ENCODE measurements around the gene ATP8B3.

Gene ATP8B3

DNA sequence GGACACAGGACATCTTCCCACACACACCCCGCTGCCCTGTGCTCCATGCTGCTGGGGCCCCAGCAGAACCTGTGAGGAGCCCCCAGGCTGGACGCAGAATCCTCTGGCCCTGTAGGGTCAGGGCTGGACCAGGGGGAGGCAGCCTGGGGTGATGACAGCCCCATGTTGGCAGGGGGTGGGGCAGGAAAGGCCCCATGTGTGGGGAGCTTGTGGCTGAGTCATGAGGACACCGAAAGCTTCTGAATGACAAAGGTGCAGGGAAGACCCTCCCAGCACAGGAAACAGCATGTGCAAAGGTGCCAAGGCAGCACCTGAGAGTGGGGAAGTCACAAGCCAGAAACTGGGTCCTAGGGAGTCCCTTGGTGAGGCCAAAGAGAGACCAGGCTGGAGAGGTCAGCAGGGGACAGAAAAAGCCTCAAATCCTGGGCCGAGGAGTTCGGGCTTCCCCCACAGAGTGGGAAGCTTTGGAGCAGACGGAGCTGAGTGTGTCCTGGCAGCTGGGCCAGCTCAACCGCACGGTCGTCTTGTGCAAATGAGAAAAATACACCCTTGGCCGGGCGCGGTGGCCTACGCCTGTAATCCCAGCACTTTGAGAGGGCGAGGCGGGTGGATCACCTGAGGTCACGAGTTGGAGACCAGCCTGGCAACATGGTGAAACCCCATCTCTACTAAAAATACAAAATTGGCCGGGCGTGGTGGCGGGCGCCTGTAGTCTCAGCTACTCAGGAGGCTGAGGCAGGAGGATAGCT is 17.5 kb downstream of the ATP8B3 start:
- DNase-seq, result no peak

DNA sequence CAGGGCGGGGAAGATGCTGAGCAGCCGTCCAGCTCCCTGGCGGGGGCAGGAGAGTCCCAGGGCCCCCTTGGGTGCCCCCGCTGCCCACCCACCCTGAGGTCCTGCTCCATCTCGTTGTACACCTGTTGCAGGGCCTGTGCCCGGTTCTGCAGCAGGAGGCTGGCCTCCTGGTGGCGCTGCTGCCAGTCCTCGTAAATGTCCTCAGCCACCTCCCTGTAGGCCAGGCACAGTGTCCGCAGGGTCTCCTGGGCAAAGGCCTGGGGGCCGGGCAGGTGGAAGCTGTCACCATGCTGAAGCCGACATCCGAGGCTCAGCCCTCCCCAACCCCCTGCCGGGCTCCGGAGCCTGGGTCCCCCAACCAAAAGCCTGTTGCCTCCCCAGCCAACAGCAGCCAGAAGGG is 20.2 kb downstream of the ATP8B3 start:
- DNase-seq, result no peak

DNA sequence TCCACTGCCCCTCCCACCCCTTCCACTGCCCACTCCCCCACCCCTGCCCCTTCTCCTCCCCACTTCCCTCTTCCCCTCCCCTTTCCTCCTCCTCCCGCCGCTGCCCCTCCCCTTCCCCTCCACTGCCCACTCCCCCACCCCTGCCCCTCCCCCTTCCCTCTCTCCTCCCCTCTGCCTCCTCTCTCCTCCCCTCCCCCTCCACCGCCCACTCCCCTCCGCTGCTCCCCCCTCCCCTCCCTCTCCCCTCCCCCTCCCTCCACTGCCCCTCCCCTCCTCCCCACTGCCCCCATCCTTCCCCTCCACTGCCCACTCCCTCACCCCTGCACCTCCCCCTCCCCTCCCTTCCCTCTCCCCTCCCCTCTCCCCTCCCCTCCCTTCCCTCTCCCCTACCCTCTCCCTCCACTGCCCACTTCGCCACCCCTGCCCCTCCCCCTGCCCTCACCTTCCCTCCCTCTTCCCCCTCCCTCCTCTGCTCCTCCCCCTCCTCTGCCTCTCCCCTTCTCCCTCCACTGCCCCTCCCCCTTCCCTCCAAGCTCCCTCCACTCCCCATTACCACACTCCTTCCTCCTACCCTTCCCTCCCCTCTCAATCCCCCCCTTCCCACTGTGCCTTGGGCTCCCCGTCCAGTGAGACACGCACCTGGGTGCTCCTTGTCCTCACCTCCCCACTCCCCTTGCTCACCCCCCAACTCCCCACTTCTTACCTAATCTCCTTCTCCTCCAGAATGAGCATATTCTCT is 21.9 kb downstream of the ATP8B3 start:
- no peak for DNase-seq

DNA sequence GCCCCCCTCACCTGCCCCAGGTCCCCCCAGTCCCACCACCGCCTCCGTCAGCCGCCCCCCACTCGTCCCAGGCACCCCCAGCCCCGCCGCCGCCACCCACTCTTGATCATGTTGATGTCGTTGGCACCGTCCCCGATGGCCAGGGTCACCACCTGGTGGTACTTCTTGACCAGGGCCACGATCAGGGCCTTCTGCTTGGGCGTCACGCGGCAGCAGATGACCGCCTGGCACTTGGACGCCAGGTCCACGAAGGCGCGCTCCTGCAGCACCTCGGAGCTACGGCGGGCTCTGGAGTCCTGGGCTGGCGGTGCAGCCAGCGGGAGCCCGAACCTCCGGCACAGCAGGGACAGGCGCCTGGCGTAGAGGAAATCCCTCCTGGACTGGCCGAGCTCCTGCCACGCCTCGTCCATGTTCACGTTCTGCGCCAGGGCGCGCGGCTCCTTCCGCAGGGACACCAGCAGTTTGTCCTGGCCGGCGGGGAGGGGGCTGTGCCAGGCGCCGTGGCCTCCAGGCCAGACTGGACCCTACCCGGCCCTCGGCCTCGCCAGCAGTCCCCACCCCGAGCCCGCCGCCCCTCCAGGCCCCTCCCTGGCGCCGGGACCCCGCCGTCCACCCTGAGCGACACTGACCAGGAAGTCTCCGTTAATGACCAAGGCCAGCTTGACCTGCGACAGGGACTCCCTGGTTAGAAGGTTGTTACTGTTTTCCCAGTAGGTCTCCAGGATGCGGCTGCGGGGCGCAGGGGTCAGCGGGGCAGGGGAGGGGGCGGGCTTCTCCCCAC is 22.6 kb downstream of the ATP8B3 start:
- no peak for DNase-seq

DNA sequence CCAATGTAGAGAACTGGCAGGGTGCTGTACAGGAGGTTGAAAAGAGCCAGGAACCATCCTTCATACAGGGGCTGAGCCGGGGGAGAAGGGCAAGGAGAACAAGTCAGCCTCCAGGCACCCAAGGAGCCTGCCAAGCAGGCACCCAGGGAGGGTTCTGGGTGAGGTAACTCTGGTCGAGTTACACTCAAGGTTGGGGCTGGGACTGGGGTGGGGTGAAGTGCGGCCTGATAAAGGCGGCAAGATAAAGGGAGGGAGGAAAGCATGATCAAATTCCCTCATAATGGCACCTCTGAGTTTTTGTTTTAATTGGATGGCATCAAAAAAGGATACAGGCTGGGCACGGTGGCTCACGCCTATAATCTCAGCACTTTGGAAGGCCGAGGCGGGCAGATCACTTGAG is 25.0 kb downstream of the ATP8B3 start:
- no peak for DNase-seq

DNA sequence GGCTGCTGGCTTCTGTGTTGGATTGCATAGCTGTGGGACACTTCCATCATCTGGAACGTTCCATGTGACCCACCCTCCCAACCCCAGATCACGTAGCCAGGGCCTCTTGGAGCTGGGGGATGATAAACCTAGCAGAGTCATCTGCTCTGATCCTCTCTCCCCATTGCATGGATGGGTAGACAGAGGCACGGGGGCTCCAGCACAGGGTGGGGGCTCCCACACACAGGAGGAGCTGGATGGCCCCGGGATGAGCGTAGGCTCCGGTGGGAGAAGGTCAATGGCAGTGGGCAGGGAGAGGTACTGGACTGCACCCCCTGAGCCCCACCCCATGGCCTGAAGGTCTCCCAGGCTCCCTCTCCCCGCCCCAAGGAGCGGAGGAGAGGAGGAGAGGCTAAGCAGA is 25.4 kb downstream of the ATP8B3 start:
- no peak for DNase-seq

DNA sequence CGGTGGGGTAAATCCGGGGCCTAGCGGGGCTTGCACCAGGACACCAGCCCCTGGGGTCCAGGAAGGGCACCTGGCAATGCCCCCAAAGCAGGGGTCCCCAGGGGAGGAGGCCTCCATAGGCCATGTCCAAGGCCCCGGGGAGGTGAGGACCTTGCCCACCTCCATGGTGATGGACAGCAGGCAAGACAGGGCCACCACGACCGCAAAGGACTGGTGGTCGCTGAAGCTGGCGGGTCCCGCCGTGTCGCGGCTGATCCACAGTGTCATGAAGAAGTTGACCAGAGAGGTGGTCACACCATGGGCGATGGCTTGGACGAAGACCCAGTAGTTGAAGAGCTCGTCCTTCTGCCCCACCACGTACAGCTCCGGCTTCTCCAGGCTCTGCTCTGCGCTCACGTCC is 26.8 kb downstream of the ATP8B3 start:
- no peak for DNase-seq

DNA sequence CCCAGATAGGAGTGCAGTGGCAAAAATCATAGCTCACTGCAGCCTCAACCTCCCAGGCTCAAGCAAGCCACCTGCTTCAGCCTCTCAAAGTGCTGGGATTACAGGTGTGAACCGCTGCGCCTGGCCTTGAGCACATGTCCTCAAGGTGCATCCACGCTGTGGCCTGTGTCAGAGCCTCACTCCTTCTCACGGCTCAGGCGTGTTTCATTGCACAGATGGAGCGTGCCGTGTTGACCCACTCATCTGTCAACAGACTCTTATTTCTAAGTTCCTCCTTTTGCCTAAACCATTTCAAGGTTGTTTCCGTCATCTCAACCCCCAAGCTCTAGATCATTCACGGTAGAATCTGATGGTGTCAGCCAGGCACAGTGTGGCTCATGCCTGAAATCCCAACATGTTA is 28.2 kb downstream of the ATP8B3 start:
- peak in 1 of 2 donors; percentile 15 for DNase-seq

DNA sequence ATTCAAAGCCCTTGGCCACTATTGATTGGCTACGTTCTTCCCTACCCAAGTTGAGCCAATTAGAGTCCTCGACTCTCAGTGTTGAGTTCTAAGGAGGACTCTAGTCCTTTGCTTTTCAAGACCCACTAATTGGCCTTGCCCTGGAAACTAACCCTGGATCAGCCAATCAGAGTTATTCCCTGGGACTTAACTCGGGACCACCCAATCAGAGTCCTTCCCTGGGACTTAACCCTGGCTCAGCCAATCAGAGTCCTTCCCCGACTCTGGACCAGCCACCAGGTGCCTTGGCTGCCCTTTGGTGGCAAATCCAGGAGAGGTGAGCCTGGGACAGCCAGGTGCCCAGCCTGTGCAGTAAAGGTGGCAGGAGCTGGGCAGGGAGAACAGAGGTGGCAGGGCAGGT is 28.7 kb downstream of the ATP8B3 start:
- no peak for DNase-seq

DNA sequence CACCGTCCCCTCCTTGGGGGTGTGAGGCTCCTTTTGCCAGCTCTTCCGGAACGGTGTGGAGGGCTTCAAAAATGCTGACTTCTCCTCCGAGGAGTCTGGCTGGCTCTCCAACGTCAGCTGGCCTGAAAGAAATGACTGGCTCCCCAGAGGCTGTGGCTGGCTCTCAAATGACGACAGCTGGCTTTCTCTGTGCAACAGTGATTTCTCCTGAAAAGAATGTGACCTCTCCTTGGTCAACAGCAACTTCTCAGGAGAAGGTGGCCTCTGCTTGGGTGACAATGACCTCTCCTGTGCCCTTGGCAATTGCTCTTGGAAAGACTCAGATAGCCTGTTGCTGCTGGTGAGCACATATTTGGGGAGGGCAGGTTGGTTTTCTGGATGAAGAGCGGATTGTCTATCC is 29.6 kb downstream of the ATP8B3 start:
- DNase-seq, result no peak

DNA sequence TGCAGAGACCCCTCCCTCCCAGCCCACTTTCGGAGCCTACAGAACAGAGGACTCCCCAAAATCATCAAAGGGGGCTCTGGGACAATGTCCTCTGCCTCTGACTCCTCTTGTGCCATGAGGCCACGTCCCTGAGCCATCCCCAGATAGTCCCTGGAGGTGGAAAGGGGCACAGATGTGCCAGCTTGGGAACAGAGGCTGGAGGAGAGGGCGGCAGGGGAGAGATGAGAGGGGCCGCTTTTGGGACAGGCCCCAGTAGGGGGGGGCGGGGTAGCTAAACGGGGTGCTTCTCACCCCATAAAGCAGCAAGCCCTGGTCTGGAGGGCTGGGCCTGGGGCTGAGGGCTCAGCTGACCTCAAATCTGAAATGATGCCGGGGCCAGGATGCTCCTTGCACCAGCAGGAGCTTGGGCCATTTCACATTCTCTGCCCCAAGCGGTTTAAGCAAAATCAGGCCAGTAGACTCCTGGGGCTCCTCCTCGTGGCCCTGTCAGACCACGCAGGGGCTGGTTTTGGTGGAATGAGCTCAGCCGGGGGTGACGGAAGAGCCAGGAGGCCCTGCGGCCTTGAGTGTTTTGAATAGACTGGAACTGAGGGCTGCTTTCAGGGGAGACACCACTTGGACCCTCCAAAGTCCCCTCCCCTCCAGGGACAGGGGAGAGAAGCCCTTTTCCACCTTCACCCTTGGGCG is 31.7 kb downstream of the ATP8B3 start:
- DNase-seq, result peak in 1 of 2 donors; percentile 11

DNA sequence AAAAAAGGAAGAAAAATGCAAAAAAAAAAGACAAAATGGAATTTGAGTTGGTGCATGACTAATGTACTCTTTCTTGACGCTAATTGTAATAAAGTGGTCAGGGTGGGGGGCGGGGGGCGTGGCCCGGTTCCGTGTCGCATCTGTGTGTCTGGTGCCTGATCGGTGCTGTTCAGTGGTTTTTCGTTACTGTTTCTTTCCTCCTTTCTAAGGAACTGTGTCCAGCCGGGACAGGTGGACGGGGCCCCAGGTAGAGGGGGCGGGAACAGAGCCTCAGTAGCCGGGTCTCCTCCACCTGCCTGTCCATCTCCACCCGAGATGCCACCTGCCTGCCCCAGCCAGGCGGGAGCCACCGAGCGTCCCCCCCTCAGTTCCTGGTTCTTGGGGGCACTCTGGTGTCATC is 32.5 kb downstream of the ATP8B3 start:
- no peak for DNase-seq

DNA sequence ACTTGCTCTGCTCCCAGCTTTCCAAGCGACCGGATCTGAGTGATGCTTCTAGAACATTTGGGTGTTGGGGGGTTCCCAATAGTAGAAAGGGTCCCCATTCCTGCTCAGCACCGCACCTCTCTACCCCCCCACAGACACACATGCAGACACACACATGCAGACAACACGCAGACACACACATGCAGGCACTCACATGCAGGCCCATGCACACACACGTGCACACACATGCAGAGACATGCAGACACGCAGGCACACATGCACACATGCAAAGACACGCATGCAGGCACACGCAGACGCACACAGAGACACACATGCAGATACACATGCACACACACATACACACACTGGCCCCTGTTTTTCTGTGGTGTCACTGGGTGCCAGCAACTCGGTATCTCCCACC is 34.9 kb downstream of the ATP8B3 start:
- DNase-seq, result no peak

DNA sequence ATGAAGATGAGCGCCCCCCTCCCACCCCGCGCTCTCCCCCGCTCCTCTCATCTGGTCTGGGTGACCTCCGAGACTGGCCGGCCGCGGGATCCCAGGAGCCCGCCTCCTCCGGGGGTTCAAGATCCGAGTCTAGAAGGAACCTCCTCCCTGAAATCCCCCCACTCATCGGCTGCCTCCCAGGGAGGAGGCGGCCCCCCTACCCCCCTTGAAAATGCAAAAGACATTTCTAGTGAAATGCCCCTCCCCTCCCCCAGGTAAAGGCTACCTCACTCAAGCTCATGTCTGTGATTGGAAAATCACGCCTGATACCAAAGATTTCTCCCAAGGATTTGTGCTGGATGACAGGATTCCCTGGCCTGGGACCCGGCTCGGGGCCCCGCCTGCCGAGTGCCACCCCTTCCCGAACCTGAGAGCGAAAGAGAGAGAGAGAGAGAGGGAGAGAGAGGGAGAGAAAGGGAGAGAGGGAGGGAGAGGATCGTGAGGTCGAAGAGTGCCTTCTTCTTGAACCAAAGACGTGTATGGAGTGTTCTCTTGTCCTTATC is 35.4 kb downstream of the ATP8B3 start:
- DNase-seq, result no peak

DNA sequence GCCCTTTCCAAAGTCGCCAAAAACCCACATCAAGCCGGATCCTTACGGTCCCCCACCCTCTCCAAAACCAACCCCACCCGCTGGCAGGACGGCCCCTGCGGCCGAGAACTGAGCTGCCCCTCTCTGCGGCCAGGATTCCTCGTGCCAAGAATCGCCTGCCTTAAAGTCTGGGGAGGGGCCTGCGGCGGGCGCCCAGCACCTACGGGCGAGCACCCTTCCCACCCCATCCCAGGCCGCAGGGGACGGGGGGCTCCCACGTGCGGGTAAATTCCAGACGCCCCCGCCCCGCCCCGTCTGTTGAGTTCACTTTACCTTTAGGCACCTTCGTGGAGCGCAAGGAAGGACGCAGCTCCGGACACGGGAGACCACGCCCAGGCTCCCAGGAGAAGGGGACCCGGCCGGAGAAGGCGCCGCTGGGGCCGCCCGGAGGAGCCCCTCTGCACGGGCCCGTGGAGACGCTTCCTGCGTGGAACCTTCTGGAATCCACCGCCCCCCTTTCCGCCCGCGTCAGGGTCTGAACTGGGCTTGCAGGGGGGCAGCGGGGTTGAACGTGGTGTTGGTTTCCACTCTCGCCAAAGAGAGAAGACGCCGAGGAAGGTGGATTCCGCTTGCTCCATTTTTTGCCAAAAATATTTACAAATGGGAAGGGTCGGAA is 36.0 kb downstream of the ATP8B3 start:
- no peak for DNase-seq

DNA sequence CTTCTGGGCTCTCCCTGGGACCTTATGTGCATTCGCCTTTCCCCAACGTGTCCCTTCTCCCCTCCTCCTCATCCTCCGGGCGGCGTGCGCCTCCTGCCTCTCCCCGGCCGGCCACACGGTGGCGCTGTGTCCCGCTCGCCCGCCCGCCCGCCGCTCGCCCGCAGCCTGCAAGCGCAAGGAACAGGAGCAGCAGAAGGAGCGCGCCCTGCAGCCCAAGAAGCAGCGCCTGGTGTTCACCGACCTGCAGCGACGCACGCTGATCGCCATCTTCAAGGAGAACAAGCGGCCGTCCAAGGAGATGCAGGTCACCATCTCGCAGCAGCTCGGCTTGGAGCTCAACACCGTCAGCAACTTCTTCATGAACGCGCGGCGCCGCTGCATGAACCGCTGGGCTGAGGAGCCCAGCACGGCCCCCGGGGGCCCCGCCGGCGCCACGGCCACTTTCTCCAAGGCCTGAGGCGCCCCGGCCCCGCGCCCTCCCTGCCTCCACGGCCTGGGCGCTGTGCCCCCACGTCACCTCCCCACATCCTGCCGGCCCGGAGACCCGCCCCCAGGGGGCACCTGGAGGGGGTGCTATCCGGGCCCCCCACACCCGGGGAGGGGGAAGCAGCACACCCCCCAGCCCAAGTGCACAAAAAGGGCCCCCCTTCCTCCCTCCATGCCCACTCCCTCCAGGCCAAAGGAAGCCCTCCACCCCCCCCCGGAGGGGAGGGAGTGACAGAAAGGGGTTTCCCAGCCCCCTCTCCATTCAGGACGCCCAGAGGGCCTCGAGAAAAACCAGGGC is 36.9 kb downstream of the ATP8B3 start:
- DNase-seq, result no peak

DNA sequence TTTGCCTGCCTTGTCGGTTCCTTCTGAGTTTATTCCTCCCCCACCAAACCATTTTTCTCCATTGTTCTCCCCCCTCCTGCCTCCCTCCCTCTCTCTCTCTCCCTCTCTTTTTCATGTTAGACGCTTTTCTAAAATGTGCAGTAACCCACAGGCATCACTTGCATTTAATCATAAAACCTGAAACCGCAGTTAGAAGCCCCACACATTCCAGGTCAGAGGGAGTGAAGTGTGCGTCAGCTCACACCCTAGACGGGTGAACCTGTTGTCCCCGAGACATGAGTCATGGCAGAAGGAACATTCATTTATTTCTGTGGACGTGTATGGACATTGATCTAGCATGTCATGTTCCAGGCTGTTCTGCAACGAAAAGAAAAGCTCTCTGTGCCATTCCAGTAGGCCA is 38.9 kb downstream of the ATP8B3 start:
- no peak for DNase-seq

DNA sequence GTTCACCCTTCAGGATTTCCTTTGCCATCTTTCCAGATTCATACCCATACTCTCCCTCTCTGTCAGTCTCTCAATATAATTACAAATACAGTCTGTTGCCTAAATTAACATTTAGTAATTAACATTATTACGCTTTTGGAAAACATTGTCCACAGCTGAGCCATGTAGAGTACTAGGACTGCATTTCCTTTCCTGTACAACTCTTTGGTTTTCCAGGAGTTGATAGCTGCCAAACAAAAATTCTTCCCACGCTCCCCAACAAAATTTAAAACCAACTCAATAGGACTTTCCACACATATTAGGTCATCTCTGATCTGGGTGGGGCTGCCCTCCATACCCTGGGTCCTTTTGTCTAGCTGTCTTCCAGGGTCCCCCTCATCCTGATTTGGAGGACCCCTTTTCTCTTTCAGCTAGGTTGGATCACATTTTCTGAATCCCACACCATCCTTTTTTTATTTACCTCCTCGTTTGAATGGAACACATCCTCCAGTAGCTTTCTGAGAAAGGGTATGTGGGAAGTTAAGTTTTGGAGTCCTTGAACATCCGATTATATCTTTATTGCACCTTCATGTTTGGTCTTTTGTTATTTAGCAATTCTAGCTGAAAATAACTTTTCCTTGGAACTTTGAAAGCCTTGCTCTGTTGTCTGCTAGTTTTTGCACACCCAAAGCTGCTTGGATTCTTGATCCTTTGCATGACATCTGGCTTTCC is 41.1 kb downstream of the ATP8B3 start:
- DNase-seq, result no peak

DNA sequence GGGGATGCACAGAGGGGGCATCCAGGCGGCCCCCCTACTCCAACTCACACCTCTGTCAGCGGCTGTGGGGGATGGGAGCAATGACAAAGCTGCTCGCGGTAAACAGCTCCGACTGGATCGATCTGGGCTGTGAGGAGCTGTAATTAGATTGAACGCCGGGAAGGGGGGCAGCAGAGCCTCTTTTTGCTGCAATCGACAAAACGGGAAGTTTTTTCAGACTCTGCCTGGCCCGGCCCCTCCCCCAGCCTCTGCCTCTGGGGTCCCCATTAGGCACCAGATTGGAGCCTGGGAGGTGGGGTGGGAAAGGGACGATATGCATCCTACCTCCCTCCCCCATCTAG is 42.5 kb downstream of the ATP8B3 start:
- no peak for DNase-seq

DNA sequence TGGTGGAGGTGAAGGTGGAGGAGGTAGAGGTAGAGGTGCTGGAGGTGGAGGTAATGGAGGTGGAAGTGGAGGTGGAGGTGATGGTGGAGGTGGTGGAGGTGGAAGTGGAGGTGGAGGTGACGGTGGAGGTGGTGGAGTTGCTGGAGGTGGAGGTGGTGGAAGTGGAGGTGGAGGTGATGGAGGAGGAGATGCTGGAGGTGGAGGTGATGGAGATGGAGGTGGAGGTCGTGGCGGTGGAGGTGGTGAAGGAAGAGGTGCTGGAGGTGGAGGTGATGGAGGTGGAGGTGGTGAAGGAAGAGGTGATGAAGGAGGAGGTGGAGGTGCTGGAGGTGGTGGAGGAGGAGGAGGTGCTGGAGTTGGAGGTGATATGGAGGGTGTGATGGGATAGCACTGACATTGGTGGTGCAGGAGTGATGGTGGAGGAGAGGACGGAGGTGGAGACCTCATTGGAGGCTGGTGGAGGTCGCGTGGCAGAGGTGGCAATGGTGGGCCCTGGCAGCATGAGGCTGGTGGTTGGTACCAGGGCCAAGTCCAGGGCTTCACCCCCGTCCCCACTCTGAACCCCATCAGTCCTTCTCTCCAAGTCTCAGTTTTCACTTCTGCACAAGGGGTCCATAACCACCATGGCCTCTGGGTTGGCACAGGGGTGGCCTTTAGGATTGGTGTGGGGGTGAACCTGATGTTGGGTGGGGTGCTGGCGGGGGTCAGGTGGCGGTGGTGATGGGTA is 43.0 kb downstream of the ATP8B3 start:
- no peak for DNase-seq
